Gastroesophageal sphincter (tissue), 4 donors: ENCODE measurements around the gene NELL1. TPM values are rescaled to one million over a fixed set of nuclear protein-coding genes. Genes with fewer than 3 reads are reported as not detected.

Source experiments
- ATAC-seq: fragments of 150-250 bp; one replicate; pipeline ENCODE4 v1.9.1; 2016; ENCODE audit warnings: mild to moderate bottlenecking, moderate library complexity
- H3K27ac ChIP-seq, 4 donors: fragments of 200-600 bp; sonication (generic) in 3 of 4; 1 replicate in 3 of 4; 2 replicates in 1 of 4; pipeline ENCODE4 v1.5.1; 2016 to 2019
- H3K27me3 ChIP-seq: fragments of 200-600 bp; sonication (generic); one replicate; pipeline ENCODE4 v1.5.1; 2019
- H3K36me3 ChIP-seq, 2 donors: fragments of 200-600 bp; sonication (generic); one replicate each; pipeline ENCODE4 v1.5.1; 2019; ENCODE audit warnings: control low read depth in 1 of 2
- H3K4me1 ChIP-seq, 3 donors: fragments of 200-600 bp; sonication (generic); 1 replicate in 2 of 3; 2 replicates in 1 of 3; pipeline ENCODE4 v1.5.1; 2016 to 2019; ENCODE audit warnings: control low read depth in 2 of 3
- H3K4me3 ChIP-seq, 2 donors: fragments of 200-600 bp; sonication (generic); one replicate each; pipeline ENCODE4 v1.5.1; 2019; ENCODE audit warnings: mild to moderate bottlenecking in 1 of 2, moderate library complexity in 1 of 2
- H3K9me3 ChIP-seq, 3 donors: fragments of 200-600 bp; sonication (generic); one replicate each; pipeline ENCODE4 v1.5.1; 2017 to 2019; ENCODE audit warnings: control low read depth in 2 of 3
- EP300 ChIP-seq: sonication (generic); formaldehyde crosslinking; IDR thresholded peaks from one replicate; pipeline ENCODE4 v1.6.1; 2017; ENCODE audit warnings: antibody characterized with exemption, mild to moderate bottlenecking
- POLR2A ChIP-seq, 2 donors: fragments of 450-650 bp; IDR thresholded peaks; one replicate each; pipeline ENCODE4 v1.6.1; 2017; ENCODE audit warnings: antibody characterized with exemption in 2 of 2, mild to moderate bottlenecking in 2 of 2, moderate library complexity in 1 of 2
- POLR2AphosphoS5 ChIP-seq: sonication (generic); formaldehyde crosslinking; IDR thresholded peaks from one replicate; pipeline ENCODE4 v1.6.1; 2017; ENCODE audit warnings: antibody characterized with exemption
- WGBS, 2 donors: methylation state at CpG; one replicate each; pipeline ENCODE4 v1.1.5; 2018; ENCODE audit warnings: low coverage in 1 of 2; 5-methylcytosine and 5-hydroxymethylcytosine counted together
- small RNA-seq, 4 donors: library from RNA; depleted of rRNA; stranded (forward); fragments of <200 nt; gene quantifications; one replicate each; pipeline ENCODE3, GENCODE V24; 2016
- total RNA-seq, 4 donors: library from RNA; depleted of rRNA; stranded (reverse); fragments of >200 nt; gene quantifications; one replicate each; pipeline ENCODE4 v1.1.0, GENCODE V29; 2016
- TF ChIP-seq, protein P1 (sequence below), 4 experiments: fragments of 200-600 bp in 2 of 4; fragments of 450-650 bp in 2 of 4; sonication (generic) in 1 of 4; IDR thresholded peaks; one replicate each; pipeline ENCODE4 v1.5.1; 2017 to 2019; ENCODE audit warnings: antibody characterized with exemption in 4 of 4, mild to moderate bottlenecking in 2 of 4, moderate library complexity in 2 of 4

The NELL1 gene
- total RNA-seq, 4 donors from 2014 or later = 0.27 to 3.0 (median 1.5) TPM

DNA sequence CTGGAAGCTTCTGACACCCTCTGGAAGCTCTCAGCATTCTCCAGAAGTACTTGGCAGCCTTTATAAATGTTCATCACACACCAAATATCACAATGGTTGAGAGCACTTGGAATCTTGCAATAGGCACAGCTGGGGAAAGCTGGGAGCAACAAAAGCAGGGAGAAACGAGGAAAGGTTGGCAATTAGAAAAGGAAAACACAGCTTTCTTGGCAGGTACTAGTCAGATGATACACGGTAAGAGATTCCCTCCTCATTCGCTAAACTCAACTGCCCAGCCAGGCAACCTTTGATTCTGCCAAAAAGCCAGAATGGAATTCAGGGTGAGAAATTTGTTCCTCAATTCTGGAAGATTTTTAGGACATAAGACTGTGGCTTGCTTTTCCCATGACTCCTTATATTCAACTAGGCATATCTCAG is 946.6 kb downstream of the NELL1 start:
- Histone ChIP-seq H3K4me1 (no peaks in the 10 kb centered on the region), H3K27me3 (no peaks in the 10 kb centered on the region), H3K27ac (peak overlapping the region in 2 of 4 donors; percentile 3 to 14), H3K4me3 (no peak overlapping the region), H3K9me3 (no peaks in the 10 kb centered on the region), H3K36me3 (no peaks in the 10 kb centered on the region)
- 25 to 43% methylated on average over 3 of the region's 3 CpGs for WGBS, 2 donors
- TF ChIP-seq POLR2A (IDR thresholded peaks at IDR 0.05) (no peak), EP300 (no peak), POLR2AphosphoS5 (no peak)
- TF ChIP-seq, protein P1, sequence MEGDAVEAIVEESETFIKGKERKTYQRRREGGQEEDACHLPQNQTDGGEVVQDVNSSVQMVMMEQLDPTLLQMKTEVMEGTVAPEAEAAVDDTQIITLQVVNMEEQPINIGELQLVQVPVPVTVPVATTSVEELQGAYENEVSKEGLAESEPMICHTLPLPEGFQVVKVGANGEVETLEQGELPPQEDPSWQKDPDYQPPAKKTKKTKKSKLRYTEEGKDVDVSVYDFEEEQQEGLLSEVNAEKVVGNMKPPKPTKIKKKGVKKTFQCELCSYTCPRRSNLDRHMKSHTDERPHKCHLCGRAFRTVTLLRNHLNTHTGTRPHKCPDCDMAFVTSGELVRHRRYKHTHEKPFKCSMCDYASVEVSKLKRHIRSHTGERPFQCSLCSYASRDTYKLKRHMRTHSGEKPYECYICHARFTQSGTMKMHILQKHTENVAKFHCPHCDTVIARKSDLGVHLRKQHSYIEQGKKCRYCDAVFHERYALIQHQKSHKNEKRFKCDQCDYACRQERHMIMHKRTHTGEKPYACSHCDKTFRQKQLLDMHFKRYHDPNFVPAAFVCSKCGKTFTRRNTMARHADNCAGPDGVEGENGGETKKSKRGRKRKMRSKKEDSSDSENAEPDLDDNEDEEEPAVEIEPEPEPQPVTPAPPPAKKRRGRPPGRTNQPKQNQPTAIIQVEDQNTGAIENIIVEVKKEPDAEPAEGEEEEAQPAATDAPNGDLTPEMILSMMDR (IDR thresholded peaks at IDR 0.05) = no peak
- peak; percentile 81 for ATAC-seq

DNA sequence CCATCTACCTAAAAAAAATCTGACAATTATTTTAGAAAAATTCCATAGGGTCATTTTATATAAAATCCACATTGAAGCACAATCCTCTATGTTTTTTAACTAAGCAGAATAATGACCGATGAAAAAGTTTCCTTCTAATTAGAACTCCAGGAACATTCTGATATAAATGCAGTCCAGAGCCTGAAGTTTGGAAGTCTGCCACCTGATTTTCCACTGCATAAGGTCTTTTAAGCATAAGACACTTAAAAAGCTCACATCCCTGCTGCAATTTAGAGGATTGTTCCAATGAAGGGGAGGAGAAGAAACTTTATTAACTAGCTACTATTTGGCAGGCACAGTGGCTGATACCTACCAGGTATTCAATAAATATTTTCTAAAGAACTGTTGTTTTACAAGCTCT is 953.2 kb downstream of the NELL1 start:
- Histone ChIP-seq H3K9me3 (no peaks in the 10 kb centered on the region), H3K27ac (no peak overlapping the region), H3K36me3 (no peaks in the 10 kb centered on the region), H3K4me1 (peaks cover 0 to 7% (median 0%) of the 10 kb centered on the region in 3 donors), H3K27me3 (no peaks in the 10 kb centered on the region), H3K4me3 (no peak overlapping the region)
- TF ChIP-seq EP300 = no peak
- ATAC-seq = no peak
- WGBS, 2 donors = 24 to 60% methylated on average over 1 of the region's 1 CpG

DNA sequence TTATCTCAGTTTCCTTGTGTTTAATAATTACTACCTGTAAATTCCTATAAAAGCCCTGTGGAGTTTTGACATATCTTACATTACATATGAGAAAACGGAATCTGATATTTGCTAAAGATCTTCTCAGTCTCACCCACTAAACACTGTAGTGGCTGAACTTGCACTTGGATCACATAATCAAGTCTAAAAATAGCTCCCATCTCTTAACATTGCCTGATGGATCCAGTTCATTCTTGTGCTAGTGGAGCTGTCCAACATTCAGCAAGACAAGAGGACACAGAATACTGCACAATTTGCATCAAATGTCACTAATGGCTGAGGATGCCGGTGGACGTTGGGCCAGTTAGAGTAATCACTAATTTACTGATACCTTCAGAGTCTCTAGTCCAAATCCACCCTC is 953.6 kb downstream of the NELL1 start:
- TF ChIP-seq POLR2AphosphoS5 = no peak
- no peak for TF ChIP-seq EP300
- TF ChIP-seq, protein P1 (IDR thresholded peaks at IDR 0.05) = no peak
- TF ChIP-seq POLR2A (IDR thresholded peaks at IDR 0.05) = no peak
- WGBS, 2 donors = 38 to 45% methylated on average over 2 to 3 of the region's 3 CpGs
- ATAC-seq = no peak

More for the DNA sequence above, 953.6 kb downstream of the NELL1 start:
- H3K4me1 ChIP-seq = peaks cover 0 to 7% (median 0%) of the 10 kb centered on the region in 3 donors
- H3K4me3 ChIP-seq = no peak overlapping the region
- H3K27ac ChIP-seq = no peak overlapping the region
- H3K36me3 ChIP-seq = no peaks in the 10 kb centered on the region
- H3K27me3 ChIP-seq = no peaks in the 10 kb centered on the region
- no peaks in the 10 kb centered on the region for H3K9me3 ChIP-seq

Small RNAs within 50 kb of the gene (small RNA-seq; reads per million reads assigned to genes)
- gene RNA5SP336 (9.9 to 68.3 (median 50.2) reads per million in 4 donors), gene RNA5SP337 (0 to 0.12 (median 0) reads per million in 4 donors)

Other genes starting within 250 kb of the NELL1 start
- not detected for gene SLC6A5, start 70.0 kb upstream of the NELL1 start, total RNA-seq